HFF-Myc (cell line): Measurements from ENCODE around the gene SYVN1.
"Not testable (repeated sequence)": the region's sequence is repeated elsewhere in the genome, so short reads cannot be mapped to it uniquely, and the experiment has no call there.

Source experiments
- DNase-seq: peaks from one replicate; pipeline ENCODE4 v3.0.0-alpha.2; 2011; ENCODE audit warnings: low read depth; ENCODE audit errors: extremely low read depth
- H3K4me3 ChIP-seq: replicated peaks from 2 replicates; pipeline ENCODE4 v1.5.1; 2011; ENCODE audit warnings: low read depth, mild to moderate bottlenecking, control low read depth, low read length
- TF ChIP-seq, protein P1 (sequence below): IDR thresholded peaks from 2 replicates; pipeline ENCODE4 v1.5.1; 2012; ENCODE audit warnings: mild to moderate bottlenecking, low read depth, low read length, control low read depth; ENCODE audit errors: missing control alignments

The SYVN1 gene

DNA sequence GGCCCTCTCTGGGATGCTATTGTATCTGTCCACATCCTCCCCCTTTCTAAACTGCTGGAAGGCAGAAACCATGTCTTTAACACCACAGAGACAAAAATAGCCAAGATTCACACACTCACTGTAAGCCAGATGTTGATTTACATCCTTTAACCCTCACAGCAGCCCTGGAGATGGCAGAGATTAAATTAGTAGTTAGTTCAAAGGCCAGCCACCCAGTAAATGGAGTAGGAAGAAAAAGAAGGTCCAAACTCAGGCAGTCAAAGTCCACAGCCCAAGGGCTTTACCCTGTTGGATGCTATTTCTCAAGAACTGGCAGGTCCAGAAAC, 14.7 kb downstream of the SYVN1 start:
- TF ChIP-seq, protein P1, sequence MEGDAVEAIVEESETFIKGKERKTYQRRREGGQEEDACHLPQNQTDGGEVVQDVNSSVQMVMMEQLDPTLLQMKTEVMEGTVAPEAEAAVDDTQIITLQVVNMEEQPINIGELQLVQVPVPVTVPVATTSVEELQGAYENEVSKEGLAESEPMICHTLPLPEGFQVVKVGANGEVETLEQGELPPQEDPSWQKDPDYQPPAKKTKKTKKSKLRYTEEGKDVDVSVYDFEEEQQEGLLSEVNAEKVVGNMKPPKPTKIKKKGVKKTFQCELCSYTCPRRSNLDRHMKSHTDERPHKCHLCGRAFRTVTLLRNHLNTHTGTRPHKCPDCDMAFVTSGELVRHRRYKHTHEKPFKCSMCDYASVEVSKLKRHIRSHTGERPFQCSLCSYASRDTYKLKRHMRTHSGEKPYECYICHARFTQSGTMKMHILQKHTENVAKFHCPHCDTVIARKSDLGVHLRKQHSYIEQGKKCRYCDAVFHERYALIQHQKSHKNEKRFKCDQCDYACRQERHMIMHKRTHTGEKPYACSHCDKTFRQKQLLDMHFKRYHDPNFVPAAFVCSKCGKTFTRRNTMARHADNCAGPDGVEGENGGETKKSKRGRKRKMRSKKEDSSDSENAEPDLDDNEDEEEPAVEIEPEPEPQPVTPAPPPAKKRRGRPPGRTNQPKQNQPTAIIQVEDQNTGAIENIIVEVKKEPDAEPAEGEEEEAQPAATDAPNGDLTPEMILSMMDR = no peak
- DNase-seq = no peak
- peak overlapping the region; percentile 95; the same call in 1 of the 2 replicates for H3K4me3 ChIP-seq

DNA sequence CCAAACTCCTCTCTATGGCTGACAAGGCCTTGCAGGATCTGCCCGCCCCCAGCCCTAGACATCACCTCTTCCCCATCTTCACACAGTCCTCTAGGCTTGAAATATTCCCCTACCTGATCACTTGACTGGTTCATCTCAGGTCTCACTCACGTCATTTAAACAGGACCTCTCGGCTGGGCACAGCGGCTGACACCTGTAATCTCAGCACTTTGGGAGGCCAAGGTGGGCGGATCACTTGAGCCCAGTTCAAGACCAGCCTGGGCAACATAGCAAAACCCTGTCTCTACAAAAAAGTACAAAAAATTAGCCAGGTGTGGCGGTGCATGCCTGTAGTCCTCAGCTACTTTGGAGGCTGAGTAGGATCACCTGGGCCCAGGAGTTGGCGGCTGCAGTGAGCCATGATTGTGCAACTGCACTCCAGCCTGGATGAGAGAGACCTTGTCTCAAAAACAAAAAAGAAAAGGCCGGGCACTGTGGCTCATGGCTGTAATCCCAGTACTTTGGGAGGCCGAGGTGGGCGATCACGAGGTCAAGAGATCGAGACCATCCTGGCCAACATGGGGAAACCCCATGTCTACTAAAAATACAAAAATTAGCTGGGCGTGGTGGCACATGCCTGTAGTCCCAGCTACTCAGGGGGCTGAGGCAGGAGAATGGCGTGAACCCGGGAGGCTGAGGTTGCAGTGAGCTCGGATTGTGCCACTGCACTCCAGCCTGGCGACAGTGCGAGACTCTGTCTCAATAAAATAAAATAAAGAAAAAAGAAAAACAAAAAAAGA, 15.2 kb downstream of the SYVN1 start:
- not testable (repeated sequence) for DNase-seq, H3K4me3 ChIP-seq

DNA sequence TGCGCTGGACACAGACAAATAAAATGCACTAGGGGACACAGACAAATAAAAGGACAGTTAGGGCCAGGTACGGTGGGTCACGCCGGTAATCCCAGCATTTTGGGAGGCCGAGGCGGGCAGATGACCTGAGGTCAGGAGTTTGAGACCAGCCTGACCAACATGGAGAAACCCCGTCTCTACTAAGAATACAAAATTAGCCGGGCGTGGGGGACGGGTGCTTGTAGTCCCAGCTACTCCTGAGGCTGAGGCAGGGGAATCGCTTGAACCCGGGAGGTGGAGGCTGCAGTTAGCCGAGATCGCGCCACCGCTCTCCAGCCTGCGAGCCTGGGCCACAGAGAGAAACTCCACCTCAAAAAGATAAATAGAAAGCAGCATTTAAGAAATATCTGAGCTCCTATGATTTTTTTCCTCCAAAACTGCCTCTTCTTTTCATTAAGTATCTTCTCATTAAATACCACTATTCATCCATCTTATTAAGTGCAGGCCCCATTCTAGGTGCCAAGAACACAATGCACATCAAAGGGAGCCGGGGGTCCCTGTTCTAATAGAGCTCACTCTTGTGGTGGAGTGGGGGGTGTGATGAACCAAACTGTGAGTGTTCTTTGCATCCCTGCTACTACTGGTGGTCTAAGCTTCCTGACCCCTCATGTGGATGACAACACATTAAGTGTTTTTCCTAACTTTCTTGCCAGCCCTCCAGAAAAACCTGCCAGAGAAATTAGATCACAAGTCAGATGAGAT, 16.1 kb downstream of the SYVN1 start:
- H3K4me3 ChIP-seq = no peak overlapping the region
- TF ChIP-seq, protein P1 = no peak
- no peak for DNase-seq

DNA sequence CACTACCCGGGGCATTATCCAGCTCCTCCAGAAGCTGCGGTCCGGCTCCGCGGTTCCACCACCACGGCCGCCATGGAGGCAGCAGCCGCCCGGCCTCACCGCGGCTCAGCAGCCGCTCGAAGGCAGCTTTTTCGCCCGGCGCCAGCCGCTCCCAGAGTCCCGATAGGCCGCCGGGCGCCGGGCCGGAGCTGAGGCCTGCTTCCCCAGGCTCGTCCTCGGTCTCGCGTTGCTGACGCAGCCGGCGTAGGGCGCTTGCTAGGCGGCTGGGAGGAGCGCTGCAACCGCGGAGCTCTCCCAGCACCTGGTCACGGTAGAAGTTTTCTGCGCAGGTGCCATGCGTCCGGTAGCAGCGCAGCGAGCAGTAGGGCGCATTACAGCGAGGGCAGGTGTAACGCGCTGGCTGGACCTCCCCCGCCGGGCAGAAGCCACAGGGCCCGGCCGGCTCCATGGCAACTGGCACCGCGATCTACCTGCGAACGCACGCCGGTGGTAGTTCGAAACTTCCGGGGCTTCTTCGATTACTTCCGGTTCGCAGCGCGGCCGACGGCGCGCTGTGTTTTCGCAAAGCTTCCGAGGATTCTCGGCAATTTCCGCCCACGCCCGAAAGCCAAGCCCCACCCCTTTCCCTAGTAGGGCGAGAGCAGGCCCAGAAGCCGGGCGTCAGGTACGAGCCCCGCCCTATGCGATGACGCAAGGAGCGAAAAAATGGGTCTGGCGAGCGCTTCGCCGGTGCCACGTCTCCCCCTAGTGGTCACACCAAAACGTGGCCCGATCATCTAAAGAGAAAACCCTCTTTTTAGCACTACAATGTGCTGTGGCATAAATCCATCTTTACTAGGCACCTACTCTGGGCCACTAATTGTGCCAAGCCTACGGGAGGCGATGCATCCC, 16.9 kb downstream of the SYVN1 start, which contains the start of gene ZNHIT2:
Gene ZNHIT2 (minus strand): TSS at position 496 of the 891 bp plus-strand sequence. CDS start 48 bp downstream, at position 448.
- TF ChIP-seq, protein P1 = peak; percentile 91
- DNase-seq = peak; percentile 96
- H3K4me3 ChIP-seq = peak within 1 kb of the TSS; percentile 94

DNA sequence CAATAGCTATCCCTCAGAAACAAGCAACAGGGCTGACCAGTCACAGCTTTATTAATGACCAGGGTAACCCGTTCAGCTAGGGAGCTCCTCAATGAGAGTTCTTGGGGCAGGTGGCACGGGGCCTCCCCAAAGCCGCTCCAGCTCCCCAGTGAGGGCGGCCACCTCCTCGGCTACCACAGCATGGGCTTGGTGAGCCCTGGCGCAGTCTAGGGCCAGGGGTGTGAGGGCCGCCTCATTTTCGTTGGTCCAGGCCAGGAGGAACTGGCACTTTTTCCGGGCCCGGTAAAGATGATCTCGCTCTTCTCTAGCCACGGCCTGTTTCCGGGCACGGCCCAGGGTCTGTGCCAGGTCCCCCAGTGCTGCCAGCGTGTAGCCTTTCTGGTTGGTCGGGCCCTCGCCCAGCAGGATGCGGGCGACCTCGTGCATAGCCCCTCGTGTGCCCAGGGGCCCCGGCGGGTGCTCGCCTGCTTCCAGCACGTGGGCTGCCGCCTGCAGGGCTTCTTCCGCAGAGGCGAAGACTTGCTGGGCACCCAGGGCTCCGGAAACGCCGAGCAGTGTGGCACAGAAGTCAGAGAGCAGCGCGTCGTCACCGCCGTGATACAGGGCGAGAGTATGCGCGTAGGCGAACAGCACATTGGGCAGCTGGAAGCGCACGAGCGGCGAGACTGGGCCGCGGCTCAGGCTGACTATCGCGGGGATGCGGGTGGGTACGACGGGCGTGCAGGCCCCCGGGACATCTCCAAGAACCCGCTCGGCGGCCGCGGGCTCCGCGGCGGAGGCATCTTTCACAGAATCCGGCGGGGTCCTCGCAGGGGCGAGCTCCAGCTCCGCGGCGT, 17.7 kb downstream of the SYVN1 start:
- TF ChIP-seq, protein P1 = no peak
- H3K4me3 ChIP-seq = peak overlapping the region; percentile 94
- no peak for DNase-seq

DNA sequence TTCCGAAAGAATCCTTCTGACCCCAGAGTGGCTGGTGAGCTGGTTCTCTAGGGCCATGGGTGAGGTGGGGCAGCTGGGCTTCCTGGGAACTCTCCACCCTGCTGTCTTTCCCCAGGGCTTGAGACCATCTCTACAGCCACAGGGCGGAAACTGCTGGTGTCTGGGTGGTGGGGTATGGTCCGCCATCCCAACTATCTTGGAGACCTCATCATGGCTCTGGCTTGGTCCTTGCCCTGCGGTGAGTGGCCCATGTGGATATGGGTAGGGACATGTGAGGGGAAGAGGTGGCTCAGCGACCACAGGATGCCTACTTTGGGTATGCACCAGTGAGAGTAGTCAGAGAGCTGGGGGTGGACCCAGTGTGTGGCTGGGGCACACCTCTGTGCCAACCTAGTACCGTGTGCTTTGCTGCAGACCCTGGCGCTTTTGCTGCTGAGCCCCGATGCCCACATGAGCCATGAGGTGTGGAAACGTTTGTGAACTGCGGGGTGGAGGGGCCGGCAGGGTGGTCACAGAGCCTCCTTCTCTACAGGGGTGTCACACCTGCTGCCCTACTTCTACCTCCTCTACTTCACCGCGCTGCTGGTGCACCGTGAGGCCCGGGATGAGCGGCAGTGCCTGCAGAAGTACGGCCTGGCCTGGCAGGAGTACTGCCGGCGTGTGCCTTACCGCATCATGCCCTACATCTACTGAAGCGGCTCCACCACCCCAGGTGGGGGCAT, 18.8 kb downstream of the SYVN1 start:
- peak overlapping the region; percentile 94; the same call in 1 of the 2 replicates for H3K4me3 ChIP-seq
- DNase-seq = no peak
- TF ChIP-seq, protein P1 = no peak
